Epidermal melanocyte (primary cell): ENCODE data around the gene ADGRL1.
"Not testable (repeated sequence)": the region's sequence is repeated elsewhere in the genome, so short reads cannot be mapped to it uniquely, and the experiment has no call there.

Source experiments
- DNase-seq: peaks from one replicate; pipeline ENCODE4 v3.0.0; 2011; ENCODE audit warnings: low spot score; ENCODE audit not compliant: insufficient read length

Gene ADGRL1

DNA sequence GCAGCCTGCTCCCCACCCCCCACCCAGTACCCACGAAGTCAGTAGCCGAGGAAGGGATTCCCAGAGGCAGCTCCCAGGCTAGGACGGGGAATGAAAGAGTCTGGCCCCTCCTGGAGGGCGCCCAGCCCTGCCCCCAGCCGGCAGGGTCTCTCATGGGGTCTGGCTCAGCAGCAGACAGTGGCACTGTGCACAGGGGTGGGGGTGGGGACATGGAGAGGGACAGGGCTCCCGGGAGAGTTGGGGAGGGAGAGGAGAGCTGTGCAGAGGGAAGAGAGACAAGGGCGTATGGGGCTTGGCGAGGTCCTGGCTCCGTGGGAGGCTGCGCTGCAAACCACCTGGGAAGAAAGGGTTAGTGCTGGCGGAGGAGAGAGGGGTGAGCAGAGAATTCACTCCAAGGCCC is 41.9 kb downstream of the ADGRL1 start:
- no peak for DNase-seq

DNA sequence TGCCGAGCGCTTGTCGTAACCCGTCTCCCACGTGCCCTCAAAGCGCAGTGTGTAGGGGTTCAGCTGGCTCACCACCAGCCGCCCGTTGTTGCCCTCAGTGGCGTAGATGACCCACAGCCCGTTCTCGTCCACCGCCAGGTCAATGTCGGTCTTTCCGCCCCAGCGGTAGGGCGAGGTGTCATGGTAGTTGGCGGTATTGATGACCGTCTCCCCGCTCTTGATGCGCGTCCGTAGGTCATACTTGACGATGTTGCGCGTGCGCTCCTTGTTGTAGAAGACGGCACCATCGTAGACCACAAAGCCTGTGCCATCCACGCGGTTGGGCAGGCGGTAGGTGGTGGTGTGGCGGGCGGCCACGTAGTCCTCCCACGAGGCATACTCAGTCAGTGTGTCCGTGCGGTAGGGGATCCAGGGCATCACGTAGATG is 43.1 kb downstream of the ADGRL1 start:
- no peak for DNase-seq

DNA sequence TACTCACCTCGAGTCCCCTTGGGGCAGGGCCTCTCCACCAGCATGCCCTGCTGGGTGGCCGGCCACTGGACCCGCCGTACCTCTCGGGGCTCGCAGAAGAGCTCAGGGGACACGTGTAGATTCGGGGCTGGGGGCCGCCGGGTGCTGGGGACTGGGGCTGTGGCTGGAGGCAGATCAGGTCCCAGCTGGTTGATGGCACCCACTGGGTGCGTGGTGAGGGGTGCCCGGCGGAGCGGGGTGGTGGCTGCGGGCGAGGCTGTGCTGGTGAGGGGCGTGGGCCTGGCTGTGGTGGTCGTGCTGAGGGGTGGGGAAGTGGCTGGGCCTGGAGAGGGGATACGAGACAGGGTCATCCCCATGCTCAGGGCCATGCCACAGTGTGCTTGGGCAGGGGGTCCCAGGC is 44.7 kb downstream of the ADGRL1 start:
- no peak for DNase-seq

DNA sequence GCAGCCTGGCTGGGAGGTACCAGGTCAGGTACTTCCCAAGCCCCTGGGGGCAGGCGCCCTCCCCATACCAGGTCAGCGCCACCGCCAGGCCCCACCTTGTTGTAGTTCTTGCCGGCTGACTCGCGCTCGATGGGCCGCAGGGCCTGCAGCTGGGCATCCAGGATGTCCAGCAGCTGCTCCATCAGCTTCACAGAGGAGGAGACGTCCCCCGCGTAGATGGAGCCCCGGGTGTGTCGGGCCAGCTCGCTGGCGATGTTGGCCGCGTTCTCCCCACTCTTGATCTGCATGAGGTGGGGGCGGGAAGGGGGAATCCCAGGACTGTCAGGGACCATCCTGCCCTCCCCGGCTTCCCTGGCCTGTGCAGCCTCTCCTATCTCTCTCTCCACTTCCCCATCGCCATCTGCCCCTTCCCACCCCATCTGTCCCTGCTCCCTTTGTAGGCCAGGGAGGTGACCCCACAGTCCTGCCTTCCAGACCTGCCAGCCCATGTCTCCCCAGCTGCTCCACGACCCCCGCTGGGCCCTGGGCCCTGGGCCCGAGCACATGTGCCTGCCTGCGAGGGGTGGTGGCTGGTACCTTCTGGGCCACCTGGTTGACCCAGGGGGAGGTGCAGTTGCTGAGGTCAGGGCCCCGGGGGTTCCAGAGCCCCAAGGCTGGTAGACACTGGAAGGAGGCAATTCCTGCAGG is 45.8 kb downstream of the ADGRL1 start:
- DNase-seq, result no peak

DNA sequence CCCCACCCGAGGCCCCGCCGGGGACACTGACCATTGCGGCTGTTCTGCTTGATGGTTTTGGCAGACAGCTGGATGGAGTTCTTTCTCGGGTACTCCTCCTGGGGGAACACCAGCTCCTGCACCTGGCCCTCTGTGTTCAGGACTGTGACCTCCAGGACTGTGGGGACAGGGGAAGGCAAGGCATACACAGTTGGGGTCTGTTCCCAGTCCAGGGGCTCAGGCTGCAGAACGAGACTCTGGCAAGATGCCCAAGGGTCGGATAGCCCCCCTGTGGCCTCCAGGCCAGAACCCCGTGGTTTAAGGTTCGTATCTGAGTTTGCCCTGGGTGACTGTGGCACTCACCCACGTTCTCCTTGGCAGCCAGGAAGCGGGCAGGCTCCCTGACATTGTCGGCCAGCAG is 46.9 kb downstream of the ADGRL1 start:
- no peak for DNase-seq

DNA sequence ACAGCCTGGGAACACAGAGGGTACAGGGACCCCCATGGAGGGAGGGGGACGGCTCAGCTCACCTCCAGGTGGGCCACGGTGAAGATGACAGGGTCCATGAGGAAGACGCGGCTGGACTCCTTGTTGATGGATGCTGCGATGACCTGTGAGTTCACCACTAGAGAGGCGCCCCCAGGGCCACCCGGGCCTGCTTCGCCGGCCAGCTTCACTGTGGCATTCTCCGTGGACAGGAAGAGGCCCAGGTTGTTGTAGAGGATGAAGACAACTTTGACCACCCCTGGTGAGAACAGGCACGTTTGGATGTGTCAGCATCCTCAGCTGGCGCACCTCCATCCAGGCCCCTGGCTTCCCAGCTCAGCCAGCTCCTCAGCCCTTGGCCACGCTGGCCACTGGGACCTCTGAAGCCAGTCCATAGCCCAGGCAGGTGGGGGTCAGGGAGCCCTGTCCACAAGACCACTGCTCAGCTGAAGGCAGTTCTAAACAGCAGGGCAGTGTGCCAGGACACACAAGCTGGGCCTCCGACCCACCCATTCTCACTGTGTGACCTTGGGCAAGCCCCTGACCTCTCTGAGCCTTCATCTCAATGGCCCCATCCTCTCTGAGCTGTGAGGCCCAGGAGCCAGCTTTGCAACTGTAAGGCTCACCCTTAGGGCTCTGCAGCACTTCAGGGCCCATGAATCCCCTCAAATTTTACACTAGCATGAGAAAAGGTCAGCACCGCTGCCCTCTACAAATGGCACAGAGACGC is 47.5 kb downstream of the ADGRL1 start:
- DNase-seq, result no peak

DNA sequence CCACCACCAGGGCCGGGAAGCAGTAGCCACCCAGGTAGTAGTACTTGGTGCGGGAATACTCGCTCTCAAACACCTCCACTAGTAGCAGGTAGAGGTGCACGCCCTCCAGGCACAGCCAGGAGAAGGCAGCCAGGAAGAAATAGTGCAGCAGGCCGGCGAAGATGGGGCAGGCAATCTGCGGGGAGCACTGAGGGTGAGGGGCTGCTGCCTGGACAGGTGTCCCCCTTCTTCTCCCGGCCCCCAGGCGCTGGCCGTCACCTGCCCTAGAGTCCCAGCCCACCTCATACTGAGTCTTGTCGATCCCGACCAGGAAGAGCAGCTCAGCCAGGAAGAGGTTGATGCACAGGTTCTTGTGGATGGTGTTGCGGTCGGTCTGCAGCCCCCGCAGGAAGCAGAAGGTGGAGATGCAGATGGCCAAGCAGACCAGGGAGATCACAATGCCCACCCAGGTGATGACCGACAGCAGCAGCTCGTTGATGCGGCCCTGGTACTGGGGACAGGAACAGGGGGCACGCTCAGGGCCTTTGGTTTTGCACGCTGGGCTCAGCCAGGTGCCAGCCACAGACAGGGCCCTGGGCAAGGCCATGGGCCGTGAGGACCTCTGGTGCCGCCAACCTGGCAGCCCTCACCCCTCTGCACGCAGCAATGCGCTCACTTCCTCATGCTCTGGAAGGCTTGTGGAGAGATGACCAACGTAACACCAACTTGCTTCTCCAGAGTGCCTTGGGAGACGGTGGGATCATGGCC is 48.8 kb downstream of the ADGRL1 start:
- DNase-seq, result no peak

DNA sequence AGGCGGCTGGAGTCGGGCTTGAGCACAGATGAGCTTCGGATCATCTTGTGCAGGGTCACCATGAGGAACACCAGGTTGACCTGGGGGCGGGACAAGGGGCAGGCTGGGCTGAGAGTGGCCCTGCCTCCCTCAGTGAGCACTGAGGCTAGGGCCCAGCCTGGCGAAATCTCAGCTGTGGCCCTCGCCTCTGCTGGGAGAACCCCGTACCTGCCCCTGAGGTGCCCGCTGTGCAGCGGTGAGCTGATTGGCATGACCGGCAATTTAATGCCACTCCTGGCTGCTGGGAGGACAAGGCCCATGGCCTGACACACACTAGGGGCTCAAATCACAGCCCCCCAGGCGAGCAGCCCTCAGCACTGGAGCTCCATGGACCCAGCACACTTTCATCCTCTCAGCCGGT is 49.8 kb downstream of the ADGRL1 start:
- no peak for DNase-seq

DNA sequence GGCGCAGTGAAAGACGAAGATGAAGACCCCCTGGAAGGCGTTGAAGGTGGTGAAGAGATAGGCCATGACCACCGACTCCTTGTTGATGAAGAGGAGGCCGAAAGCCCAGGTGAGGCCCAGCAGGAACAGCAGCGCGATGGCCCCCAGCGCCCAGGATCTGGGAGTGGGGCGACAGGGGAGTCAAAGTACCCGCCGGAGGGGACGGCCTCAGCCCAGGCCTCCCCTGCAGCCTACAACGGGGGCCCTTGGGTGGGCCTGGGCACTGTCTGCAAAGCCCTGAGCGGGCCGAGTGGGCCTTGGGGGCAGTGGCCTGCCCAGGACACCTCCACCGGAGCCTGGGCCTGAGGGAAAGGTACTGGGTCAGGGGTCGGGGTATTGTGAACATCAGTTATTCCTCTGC is 50.6 kb downstream of the ADGRL1 start:
- no peak for DNase-seq

DNA sequence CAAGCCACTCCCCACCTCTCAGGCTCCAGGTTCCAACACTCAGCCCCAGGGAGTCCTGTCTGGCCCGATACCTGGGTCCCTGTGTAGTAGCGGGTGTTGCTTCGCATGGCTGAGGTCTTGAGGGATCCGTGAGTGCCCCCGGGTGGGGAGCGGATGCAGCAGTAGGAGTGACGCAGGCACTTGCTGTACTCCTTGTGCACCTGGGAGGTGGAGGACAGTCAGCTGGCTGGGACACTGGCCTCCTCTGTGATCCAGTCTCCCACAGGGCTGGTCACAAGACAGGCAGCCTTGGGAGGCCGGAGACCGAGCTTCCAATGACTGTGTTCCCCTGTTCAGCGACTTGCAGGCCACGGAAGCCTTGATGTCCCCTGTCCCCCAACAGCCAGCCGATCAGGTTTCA is 53.3 kb downstream of the ADGRL1 start:
- no peak for DNase-seq

DNA sequence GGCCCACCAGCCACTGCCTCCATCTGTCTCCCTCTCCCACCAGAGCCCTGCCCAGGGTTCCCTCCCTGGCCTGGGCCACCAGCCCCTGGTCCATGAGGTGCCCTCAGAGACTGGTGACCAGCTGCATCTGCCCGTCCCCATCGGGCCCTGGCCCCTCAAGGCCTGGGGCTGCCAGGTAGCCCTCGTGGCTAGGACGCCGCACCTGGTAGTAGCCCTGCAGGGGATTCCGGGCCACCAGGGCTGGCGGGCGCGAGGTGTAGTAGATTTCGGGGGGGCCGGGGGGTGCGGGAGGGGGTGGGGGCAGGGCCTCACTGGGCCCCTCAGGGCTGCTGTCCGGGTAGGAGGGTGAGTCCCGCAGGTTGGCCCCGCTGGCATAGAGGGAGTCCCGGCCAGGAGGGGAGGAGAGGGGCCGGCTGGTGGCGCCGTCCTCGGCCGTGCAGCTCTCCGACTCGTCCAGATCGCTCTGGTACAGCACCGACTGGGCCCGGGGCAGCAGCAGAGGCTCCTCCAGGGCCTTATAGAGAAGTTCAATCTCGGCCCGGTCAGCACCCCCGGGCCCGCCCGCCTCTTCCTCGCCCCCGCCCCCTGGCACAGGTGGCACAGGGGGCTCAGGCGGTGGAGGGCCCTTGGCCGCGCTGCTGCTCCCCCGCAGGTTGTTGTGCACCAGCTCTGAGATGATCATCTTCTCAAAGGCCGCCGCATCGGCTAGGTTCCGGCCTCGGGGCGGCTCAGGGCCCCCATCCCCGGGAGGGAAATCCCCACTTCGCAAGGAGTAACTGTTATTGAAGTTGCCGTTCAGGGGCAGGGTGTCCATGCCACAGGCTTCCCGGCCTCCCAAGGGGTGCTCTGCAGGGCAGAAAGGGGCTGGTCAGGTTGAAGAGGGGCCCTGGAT is 55.0 kb downstream of the ADGRL1 start:
- DNase-seq, result no peak

DNA sequence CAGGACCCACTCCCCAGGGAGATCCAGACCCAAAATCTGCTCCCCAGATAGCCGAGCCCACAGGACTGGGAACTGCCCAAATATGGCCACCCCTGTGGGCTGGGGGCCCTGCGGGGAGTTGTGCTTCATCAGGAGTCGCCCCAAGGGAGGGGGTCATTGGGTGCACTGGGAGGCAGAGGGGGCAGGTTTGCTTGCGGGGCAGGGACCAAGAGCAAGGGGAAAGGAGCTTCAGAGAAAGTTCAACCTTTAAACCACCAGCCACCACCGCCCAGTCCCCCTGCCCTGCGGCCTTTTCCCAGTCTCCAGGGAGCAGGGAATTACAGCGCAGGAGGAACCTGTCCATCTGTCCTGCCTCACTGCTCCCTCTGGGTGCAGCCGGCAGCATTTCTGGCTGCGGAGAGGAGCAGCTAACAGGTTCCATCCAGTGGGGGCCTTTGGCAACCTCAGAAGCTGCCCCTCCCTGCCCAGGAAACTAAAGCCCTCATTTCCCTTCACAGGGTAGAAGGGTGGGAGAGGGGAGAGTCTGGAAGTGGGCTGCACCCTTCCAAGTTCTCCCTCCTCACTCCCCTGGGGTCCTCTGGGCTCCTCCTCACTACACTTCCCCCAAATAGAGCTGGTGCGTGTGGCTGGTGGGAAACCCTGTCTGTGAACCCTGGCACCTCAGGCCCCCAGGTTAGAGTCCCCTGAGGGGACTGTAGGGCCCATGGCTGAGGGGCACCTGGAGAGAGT is 55.8 kb downstream of the ADGRL1 start:
- no peak for DNase-seq

DNA sequence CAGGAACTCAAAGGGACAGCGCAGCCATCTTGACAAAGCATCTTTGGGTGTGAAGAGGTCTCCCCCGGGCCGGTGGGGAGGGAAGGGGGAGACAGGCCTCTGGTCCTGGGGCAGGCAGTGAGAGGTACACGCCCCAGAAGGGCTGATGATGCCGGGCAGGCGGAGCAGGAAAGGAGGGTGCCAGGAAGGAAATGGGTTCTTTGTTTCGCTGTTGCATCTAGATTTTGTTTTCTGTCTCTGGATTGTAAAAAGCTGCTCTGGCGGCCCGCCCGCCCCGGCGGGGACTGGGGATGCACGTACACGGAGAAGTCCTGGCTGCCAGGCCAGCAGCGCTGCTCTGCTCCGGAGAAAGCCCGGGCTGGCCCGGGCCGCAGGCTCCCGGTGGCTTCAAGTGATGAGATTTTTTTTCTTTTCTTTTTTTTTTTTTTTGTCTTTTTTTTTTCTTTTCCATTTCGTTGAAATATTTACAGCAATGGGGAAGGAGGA is 56.4 kb downstream of the ADGRL1 start:
- peak; percentile 43 for DNase-seq

DNA sequence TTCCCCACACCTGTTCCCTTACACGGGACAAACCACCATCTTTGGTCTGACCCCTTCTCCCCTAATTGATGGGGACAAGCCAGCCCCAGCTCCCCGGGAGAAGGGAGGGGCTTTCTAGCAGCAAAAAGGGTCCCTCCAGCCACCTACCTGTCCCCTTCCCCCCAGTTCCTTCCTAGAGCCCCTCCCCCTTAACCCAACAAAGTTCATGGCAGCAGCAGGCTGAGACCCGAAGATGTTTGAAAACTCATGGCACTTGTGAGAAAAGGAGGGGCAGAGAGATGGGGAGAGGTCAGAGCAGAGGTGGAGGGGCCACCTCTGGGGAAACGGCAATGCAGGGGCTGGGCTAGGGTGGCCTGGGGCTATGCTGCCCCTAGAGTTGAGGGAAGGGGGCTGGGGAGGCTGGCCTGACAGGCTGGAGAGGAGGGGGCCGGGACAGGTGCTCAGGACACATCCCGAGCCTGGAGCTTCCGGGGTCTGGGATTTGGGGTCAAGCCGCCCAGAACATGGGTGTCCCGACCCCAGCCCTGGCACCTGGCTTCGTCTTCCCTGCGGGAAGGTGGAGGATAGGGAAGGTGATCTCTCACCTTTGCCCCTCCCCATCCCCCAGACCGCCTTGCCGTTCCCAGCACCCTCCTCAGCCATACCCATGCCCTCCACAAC is 57.1 kb downstream of the ADGRL1 start:
- no peak for DNase-seq

DNA sequence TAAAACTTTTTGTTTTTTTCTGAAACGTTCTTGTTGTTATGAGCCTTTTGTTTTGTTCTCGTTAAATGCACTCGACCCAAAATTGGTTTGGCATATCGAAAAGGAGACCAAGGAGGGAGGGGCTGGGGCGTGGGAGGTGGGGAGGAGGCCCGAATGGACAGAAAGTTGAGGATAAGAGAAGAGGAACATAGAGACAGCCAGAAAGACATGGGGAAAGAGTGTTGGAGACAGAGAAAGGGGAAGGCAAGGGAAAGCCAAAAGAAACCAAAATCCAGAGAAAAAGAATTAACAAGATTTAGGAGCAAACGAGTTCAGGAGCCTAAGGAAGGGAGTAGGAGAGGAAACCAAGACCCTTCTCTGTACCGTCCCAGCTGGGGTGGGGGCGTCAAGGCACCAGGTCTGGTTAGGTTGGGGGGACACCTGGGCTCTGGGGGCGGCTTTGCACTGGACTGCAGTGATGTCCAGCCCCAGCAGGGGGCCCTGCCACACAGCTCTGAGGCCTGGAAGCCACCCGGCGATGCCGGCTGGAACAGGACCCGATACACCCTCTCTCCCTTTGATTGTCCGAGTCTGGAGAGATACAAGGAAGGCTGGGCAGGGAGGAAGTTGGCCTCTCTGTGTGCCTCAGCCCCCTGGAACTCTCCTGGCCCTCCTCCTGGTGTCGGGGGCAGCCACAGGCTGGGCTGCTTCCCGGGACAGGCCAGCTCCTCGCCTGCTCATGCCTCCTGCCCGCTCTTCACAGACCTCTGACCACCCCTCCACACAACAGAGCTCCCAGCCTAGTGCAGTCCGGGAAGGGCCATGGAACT is 58.0 kb downstream of the ADGRL1 start:
- peak; percentile 92 for DNase-seq

DNA sequence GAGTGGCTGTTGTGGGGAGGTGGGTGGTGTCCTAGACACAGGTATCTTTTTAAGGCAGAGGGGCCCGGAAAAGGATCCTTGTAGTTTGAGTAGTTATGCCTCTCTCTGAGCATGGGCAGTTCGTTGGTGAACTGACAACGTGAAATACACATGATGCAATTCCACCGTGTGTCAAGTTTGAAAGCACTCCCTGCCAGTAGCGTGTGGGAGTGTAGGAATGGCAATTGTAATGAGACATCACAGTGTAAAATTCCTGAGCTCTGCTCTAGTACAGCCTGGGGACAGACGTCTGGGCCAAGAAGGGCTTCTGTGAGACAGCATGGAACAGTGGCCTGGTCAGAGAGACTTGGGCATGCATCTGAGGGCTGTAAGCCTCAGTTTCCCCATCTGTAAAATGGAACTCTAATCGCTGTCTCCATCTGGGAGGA is 59.2 kb downstream of the ADGRL1 start:
- DNase-seq, result peak; percentile 69

DNA sequence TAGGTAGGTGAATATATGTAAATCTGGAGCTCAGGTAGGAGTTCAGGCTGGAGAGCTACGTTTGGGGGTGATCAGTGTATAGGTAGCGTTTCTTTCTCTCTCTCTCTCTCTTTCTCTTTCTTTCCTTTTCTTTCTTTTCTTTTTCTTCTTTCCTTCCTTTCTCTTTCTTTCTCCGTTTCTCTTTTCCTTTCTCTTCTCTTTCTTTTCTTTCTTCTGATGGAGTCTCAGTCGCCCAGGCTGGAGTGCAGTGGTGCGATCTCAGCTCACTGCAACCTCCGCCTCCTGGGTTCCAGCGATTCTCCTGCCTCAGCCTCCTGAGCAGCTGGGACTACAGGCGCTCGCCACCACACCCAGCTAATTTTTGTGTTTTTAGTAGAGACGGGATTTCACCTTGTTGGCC is 59.8 kb downstream of the ADGRL1 start:
- DNase-seq, result not testable (repeated sequence)

DNA sequence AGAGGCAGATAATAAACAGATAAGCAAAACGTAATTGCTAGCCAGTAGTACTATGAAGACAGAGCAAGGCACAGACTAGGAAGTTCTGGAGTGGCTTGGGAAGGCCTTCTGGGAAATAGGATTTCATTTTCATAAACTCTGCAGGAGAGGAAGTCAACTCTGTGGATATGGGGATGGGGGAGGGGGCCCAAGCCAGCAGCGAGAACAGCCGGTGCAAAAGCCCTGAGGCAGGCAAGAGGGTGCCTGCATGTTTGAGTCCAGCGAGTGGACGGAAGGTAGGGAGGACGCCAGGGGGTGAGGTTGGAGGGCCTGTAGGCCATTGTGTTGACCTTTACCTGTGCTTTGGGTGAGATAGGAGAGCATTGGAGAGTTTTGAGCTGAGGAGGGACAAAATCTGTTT is 60.6 kb downstream of the ADGRL1 start:
- DNase-seq, result no peak
